ENCODE data around the gene GATAD2A.

The GATAD2A gene

GRCh38 chr19:19429361-19429760 lies 23.9 kb downstream of the GATAD2A start:
- DNase-seq (ENCODE audit: low read depth) = no peak
- no peak overlapping the region for H3K4me3 ChIP-seq (ENCODE audit: low read depth, low read length)
- no peak for TF ChIP-seq CTCF (IDR thresholded peaks at IDR 0.05; ENCODE audit: insufficient read depth, low read depth, low read length, missing control alignments)

GRCh38 chr19:19432732-19433131 lies 27.3 kb downstream of the GATAD2A start:
- no peak for DNase-seq (ENCODE audit: low read depth)
- TF ChIP-seq CTCF (IDR thresholded peaks at IDR 0.05; ENCODE audit: insufficient read depth, low read depth, low read length, missing control alignments) = no peak
- H3K4me3 ChIP-seq (ENCODE audit: low read depth, low read length) = no peak overlapping the region

GRCh38 chr19:19433666-19434213 lies 28.3 kb downstream of the GATAD2A start:
- no peak for DNase-seq (ENCODE audit: low read depth)
- no peak for TF ChIP-seq CTCF (IDR thresholded peaks at IDR 0.05; ENCODE audit: insufficient read depth, low read depth, low read length, missing control alignments)

GRCh38 chr19:19434483-19435045 lies 29.1 kb downstream of the GATAD2A start:
- no peak overlapping the region for H3K4me3 ChIP-seq (ENCODE audit: low read depth, low read length)
- no peak for TF ChIP-seq CTCF (IDR thresholded peaks at IDR 0.05; ENCODE audit: insufficient read depth, low read depth, low read length, missing control alignments)
- no peak for DNase-seq (ENCODE audit: low read depth)

More at GRCh38 chr19:19433666-19434213, 28.3 kb downstream of the GATAD2A start:
- no peak overlapping the region for H3K4me3 ChIP-seq (ENCODE audit: low read depth, low read length)

GRCh38 chr19:19436137-19436691 lies 30.7 kb downstream of the GATAD2A start:
- no peak for TF ChIP-seq CTCF (IDR thresholded peaks at IDR 0.05; ENCODE audit: insufficient read depth, low read depth, low read length, missing control alignments)
- no peak overlapping the region for H3K4me3 ChIP-seq (ENCODE audit: low read depth, low read length)
- DNase-seq (ENCODE audit: low read depth) = no peak

- DNase-seq (ENCODE audit: low read depth) = no peak
- no peak for TF ChIP-seq CTCF (IDR thresholded peaks at IDR 0.05; ENCODE audit: insufficient read depth, low read depth, low read length, missing control alignments)
- H3K4me3 ChIP-seq (ENCODE audit: low read depth, low read length) = no peak overlapping the region
These were observed 33.1 kb downstream of the GATAD2A start for GRCh38 chr19:19438366-19439175.
